HFFc6 (cell line): ENCODE results near the gene PPP1CB. TPM values are rescaled to one million over a fixed set of nuclear protein-coding genes. Genes with fewer than 3 reads are reported as not detected.
A peak's percentile ranks its signal among the peaks of the same experiment; 100 is the strongest.

Experiments
- DNase-seq: peaks from one replicate; pipeline ENCODE4 v3.0.0-alpha.2; 2018
- H3K27ac Mint-ChIP-seq: 2 replicates; pipeline ENCODE4 v1.8.0; 2020; ENCODE audit warnings: mild to moderate bottlenecking, mixed read lengths
- H3K27me3 Mint-ChIP-seq: 2 replicates; pipeline ENCODE4 v1.8.0; 2021; ENCODE audit warnings: mild to moderate bottlenecking, moderate library complexity, mixed read lengths; ENCODE audit not compliant: insufficient read depth
- H3K36me3 Mint-ChIP-seq: 2 replicates; pipeline ENCODE4 v1.8.0; 2021; ENCODE audit warnings: low read depth, mixed read lengths
- H3K4me1 Mint-ChIP-seq: 2 replicates; pipeline ENCODE4 v1.8.0; 2020; ENCODE audit warnings: low read depth, mixed read lengths
- H3K4me3 Mint-ChIP-seq: 2 replicates; pipeline ENCODE4 v1.8.0; 2020; ENCODE audit warnings: mild to moderate bottlenecking, moderate library complexity, mixed read lengths
- H3K9me3 Mint-ChIP-seq: 2 replicates; pipeline ENCODE4 v1.8.0; 2020; ENCODE audit warnings: mild to moderate bottlenecking, mixed read lengths
- CTCF ChIP-seq: fragments of 200-600 bp; sonication (generic); IDR thresholded peaks from 2 replicates; pipeline ENCODE4 v1.5.0; 2021; ENCODE audit warnings: antibody characterized with exemption, mild to moderate bottlenecking
- total RNA-seq, 6 experiments: library from RNA; stranded (reverse); fragmentation: NEBNext Ultra II Directional; extraction: Animal tissue kit (Norgen Biotek cat#: 25700); gene quantifications; 2 replicates in 1 of 6; 3 replicates in 5 of 6; pipeline ENCODE4 v1.2.3, GENCODE V29; 2021

PPP1CB gene
- total RNA-seq, 6 experiments from 2014 or later: 188 to 209 (median 202) TPM

GRCh38 chr2:28801726-28802125, 50.1 kb downstream of the PPP1CB start:
- no peaks in the 10 kb centered on the region for H3K9me3 Mint-ChIP-seq
- no peak overlapping the region for H3K4me3 Mint-ChIP-seq
- peaks cover 45% of the 10 kb centered on the region for H3K4me1 Mint-ChIP-seq
- peak; percentile 32 for DNase-seq
- peak overlapping the region; percentile 77 for H3K27ac Mint-ChIP-seq
- no peaks in the 10 kb centered on the region for H3K27me3 Mint-ChIP-seq
- H3K36me3 Mint-ChIP-seq: peaks cover 28% of the 10 kb centered on the region
- TF ChIP-seq CTCF: no peak

- Mint-ChIP-seq H3K27ac (peak overlapping the region; percentile 77), H3K27me3 (no peaks in the 10 kb centered on the region), H3K4me3 (no peak overlapping the region), H3K4me1 (peaks cover 34% of the 10 kb centered on the region), H3K36me3 (peaks cover 19% of the 10 kb centered on the region), H3K9me3 (no peaks in the 10 kb centered on the region)
- no peak for TF ChIP-seq CTCF
- DNase-seq: peak; percentile 20
Observed at GRCh38 chr2:28802975-28803429, 51.4 kb downstream of the PPP1CB start.

GRCh38 chr2:28809927-28810326, 58.3 kb downstream of the PPP1CB start:
- H3K4me3 Mint-ChIP-seq: peak overlapping the region; percentile 74
- H3K27ac Mint-ChIP-seq: peak overlapping the region; percentile 66
- peaks cover 17% of the 10 kb centered on the region for H3K36me3 Mint-ChIP-seq

GRCh38 chr2:28810384-28811285, 59.0 kb downstream of the PPP1CB start, which contains the start of gene SPDYA:
SPDYA (plus strand) TSS chr2:28810834; CDS start chr2:28816015, 5,181 bp downstream.
- peaks cover 17% of the 10 kb centered on the region for H3K36me3 Mint-ChIP-seq

More at GRCh38 chr2:28809927-28810326, 58.3 kb downstream of the PPP1CB start:
- DNase-seq: no peak
- H3K27me3 Mint-ChIP-seq: peaks cover 6% of the 10 kb centered on the region
- H3K4me1 Mint-ChIP-seq: 0 out of 2 replicates have a peak, but pooled peaks cover 11% of the 10 kb centered on the region
- TF ChIP-seq CTCF: no peak
- no peaks in the 10 kb centered on the region for H3K9me3 Mint-ChIP-seq

GRCh38 chr2:28818053-28818452, 66.4 kb downstream of the PPP1CB start:
- Mint-ChIP-seq H3K9me3 (no peaks in the 10 kb centered on the region), H3K4me3 (no peak overlapping the region), H3K27ac (no peak overlapping the region), H3K4me1 (no peaks in the 10 kb centered on the region), H3K27me3 (peaks cover under 1% of the 10 kb centered on the region; the same call in 1 of the 2 replicates), H3K36me3 (no peaks in the 10 kb centered on the region)
- TF ChIP-seq CTCF: no peak
- no peak for DNase-seq

More at GRCh38 chr2:28810384-28811285, 59.0 kb downstream of the PPP1CB start, which contains the start of gene SPDYA:
- H3K4me3 Mint-ChIP-seq: peak within 1 kb of the TSS; percentile 74
- peaks cover 6% of the 10 kb centered on the region for H3K27me3 Mint-ChIP-seq
- no peak for TF ChIP-seq CTCF
- peak; percentile 2 for DNase-seq
- no peaks in the 10 kb centered on the region for H3K9me3 Mint-ChIP-seq
- H3K4me1 Mint-ChIP-seq: 0 out of 2 replicates have a peak, but pooled peaks cover 11% of the 10 kb centered on the region
- peak within 1 kb of the TSS; percentile 66 for H3K27ac Mint-ChIP-seq
